Activated CD4-positive, alpha-beta T cell treated with anti-CD3 and anti-CD28 coated beads, Interleukin-2, amount 50 U/mL, for 16 hours (primary cell): ENCODE data around the gene SLC9A1.

ENCODE experiments used
- DNase-seq: peaks from one replicate; pipeline ENCODE4 v3.0.0-alpha.2; 2020

Gene SLC9A1

DNA sequence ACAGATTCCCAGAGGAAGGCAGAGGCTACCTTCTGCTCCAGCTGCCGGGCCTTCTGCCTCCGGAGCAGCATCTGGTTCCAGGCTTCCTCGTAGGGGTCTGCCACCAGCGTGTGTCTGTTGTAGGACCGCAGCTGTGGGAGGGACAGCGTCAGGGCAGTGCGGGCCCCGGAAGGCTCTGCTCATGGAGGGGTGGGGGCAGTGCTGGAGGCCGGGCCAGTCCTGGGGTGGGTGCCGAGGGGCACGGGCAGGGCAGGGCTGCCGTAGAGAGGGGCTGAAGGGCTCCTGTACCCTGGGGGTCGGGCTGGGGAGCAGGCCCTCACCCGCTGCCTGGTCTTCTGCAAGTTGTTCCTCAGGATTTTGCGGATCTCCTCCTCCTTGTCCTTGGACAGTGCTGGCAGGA is 53.2 kb downstream of the SLC9A1 start:
- no peak for DNase-seq

DNA sequence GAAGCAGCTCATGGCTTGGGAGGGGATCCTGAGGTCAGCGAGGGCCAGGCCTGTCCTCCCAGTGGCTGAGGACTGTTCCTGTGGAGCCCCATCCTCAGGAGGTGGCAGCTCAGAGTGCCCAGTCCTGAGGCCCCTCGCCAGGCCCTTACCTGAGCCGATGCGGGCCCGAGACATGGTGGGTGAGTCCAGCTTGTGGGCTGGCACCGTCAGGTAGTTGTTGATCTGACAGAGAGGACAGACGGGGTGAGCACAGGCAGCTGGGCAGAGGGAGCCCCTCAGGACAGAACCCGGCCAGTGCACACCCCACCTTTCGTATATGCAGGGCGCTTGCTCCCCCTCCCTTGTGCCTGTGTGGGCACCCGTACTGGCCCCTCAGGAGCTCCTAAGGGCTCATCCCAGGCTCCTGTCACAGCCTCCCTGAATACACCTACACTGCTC is 53.9 kb downstream of the SLC9A1 start:
- no peak for DNase-seq

DNA sequence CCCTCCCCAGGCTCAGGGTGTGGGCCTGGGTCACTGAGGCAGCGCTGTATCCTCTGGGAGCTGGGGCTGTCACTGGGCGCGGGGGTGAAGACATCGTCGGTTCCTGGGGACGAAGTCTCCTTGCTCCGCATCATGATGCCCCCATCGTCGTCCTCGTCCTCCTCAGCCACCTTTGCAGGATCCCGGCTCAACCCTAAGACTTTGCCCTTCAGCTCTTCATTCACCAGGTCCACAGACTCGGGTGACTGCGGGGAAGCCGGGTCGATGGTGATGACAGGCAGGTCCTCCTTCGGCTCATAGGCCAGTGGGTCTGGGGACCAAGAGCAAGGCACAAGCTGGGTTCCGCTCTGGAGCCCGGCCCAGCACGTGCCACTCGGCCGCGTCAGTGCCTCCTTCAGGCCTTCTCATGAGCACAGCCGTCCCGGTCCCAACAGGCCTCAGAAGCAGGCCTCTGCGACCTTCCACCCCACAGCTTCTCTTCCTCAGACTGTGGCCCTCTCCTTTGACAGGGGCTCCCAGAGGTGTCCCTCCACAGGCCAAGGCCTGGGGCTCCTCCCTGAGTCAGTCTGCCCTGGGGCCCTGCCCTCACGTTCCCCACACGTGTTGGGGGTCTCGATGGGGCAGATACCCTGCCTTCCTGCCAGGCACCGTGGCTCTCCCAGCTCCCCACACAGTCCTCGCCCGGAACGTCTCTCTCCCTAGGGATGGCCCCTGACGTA is 54.4 kb downstream of the SLC9A1 start:
- DNase-seq: no peak

DNA sequence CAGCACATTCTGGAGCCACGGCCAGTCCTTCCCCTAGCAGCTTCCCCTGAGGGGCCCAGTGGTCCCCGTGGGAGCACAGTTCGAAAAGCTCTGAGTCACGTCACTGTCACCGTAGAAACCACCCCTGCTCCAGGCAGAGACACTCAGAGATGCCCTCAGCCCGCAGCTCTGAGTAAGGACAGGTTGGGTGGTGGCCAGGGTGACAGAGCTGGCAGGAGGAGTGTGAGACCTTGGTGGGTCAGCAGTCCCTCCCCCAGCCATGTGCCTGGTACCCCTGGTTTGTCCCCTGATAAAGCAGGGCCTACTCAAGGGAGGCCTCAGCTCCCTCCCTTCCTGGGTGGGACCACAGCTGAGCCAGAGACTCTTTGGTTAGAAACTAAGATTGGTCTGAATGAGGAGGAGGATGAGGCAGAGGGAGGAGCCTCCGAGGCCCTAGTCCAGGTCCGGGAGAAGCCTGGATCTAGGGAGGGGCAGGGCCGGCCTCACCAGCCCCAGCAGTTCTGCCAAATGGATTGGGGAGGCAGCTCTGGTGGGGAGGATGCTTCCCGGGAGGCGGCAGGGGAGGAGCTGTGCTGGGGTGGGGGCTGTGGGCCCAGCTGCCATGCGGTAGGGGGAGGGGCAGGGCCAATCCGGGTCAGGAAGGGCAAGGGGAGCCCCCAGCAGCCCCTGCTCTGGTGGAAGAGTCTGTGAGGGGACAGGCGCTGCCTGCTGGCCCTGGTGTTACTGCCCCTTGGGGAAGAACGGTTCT is 55.2 kb downstream of the SLC9A1 start:
- DNase-seq: peak; percentile 17

DNA sequence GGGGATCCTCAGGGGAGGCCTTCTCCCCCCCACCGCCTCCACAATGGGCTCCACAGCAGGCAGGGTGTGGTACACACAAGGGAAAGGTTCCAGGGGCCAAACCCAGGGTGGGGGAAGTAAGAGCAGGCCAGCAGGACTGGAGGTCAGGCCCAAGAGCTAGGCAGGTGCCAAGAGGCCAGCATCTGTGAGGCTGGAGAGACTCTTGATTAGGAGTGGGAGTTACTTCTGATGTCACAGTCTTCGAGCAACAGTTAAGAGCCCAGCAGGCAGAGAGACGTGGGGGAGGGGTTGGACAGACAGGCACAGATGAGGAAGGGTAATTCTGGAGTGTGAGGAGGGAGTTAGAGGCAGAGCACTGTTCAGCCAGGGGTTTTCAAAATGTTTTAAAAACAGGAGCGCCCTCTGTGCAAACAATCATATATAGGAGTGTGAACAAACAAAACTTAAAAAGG is 55.8 kb downstream of the SLC9A1 start:
- DNase-seq: no peak

DNA sequence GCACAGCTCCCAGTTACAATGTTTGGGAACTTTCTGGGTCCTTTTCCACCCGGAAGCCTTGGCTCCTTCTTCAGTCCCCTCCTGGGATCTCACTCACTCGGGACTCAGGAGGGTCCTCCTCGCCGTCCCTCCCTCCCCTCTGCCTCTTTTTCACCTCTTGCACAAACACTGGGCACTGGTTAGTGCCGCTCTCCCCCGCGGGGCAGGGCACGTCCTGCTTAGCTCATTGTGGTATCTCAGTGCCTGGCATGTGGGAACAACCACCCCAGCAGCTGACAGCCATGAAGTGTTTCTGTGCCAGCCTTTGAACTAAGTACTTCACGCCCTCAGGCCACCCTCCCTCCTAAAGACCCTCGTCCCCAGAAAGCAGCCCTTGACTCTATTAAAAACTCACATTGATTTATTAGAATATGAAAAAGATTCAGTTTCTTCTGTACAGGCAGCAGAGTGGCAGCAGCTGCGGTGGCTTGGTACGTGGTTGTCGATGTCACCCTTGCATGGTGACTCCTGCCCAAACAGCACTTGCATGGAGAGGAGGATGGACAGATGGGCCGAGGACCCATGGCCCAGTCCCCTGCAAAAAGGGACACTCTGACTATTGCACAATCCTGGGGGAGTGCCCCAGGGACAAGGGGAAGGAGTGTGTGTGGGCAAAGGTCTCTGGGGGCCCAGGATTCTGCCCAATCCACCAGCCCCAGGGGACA is 56.3 kb downstream of the SLC9A1 start:
- no peak for DNase-seq

DNA sequence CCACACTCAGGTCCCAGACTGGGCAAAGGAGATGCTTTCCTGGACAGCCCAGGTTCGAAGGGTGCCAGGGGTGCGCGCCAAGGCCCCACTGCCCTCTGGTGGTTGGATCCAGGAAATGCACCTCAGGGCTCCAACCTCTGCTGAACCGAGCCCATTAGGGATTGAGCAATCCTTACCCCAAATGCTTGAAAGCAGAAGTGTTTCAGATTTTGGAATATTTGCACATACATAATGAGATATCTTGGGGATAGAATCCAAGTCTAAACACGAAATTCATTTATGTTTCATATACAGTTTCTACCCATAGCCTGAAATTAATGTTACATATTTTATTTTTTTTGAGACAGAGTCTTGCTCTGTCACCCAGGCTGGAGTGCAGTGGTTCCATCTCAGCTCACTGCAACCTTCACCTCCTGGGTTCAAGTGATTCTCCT is 57.4 kb downstream of the SLC9A1 start:
- DNase-seq: peak; percentile 80

DNA sequence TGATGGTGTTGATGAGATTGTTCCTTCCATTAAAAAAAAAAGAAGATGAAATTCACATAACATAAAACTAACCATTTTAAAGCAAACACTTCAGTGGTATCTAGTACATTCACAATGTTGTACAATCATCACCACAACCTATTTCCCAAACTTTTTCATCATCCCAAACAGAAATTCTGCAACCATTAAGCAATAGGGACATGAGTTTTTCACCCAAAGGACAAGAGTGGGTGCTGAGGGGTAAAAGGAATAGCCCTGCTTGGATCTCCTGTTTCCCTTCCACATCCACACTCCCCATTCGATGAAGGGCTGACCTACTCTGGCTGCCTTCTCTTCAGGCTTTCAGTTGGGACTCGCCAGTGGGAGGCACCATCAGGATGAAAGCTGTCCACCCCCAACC is 59.3 kb downstream of the SLC9A1 start:
- no peak for DNase-seq

DNA sequence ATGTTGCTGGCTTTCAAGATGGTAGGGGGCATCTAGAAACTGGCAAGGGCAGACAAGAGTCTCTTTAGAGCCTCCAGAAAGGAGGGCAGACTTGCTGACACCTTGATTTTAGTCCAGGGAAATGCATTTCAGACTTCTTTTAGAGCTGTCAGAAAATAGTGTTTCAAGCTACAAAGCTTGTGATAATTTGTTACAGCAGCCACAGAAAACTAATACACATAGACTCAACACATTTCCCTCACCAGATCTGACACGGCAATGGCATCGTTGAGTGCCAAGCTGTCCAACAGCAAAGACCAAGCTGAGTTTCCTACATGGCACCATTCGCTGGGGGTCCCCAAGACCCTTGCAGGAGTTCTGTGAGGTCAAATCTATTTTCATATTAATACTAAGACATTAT is 62.0 kb downstream of the SLC9A1 start:
- no peak for DNase-seq

DNA sequence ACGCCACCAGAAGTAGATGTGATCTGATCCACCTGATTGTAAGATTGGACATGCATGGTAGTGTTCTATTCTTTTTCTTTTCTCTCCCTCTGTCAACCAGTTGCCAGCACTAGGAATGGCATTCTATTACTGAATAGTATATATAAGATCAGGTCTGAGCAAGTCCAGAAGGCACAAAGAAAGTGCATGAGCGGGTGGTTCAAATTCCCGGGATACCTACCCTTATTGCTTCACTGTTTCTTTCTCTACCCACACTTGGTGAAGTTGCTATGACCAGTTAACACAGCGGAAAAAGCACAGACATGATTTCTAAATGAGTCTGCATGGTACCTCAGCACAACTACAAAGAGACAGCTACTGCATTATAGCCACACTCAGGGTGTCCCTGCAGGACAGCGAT is 64.0 kb downstream of the SLC9A1 start:
- no peak for DNase-seq

DNA sequence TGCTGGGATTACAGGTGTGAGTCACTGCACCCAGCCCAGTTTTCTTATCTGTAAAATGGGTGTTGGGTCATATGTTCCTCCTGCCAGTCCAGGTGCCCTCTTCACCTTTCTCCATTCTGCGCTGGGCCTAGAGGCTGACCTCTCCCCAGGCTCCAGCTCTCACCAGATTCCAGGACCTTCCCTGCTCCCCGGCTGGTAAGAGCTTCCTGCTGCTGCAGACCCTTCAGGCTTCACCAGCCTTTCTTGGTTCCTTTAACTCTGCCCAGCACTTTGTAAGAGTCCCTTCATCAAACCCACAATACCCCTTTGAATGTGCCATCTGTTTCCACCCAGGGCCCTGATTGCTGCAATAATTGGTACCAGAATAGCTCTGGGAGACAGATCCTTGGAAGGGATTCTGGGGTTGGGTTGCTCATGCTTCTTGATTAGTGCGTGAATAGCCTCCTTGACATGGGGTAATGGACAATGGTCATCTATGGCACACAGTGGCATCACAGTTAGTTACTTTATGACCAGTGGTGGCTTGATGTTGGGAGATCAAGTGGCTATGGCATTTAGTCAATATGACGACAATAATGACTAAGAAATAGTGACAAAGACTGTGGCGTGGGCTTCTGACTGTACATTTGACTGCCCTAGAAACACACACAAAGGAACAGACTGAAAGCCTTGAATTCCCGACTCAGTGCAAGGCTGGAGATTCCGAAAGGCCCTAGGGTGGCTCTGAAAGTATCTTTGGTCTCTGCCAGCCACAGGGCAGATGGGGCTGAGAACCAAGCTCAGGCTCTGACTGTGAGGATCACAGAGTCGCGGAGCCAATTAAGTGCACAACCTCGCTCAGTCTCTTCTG is 67.3 kb downstream of the SLC9A1 start:
- DNase-seq: no peak

DNA sequence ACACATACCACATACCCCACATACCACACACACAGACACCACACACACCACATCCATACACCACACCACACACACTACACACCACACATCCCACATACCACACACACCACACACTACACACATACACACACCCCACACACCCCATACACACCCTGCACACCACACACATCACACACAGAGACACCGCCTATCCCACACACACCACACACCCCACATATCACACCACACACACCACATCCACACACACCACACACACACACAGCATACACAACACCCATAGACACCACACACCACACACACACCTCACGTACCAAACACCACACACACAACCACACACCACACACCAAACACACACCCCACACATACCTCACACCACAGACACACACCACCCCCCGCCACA is 68.3 kb downstream of the SLC9A1 start:
- DNase-seq: no peak

DNA sequence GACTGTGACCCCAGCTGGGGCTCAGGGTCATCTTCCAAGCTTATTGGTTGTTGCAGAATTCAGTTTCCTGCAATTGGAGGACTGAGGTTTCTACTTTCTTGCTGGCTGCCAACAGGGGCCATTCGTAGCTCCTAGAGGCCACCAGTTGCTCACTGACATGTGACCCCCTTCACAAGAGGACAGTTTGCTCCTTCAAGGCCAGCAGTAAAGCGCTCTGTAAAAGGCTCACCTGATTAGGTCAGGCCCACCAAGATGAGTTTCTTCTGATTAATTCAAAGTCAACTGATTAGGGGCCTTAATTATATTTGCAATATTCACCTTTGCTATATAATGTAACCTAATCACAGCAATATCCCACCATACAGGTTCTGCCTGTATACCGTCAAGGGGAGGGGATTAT is 68.9 kb downstream of the SLC9A1 start:
- no peak for DNase-seq

DNA sequence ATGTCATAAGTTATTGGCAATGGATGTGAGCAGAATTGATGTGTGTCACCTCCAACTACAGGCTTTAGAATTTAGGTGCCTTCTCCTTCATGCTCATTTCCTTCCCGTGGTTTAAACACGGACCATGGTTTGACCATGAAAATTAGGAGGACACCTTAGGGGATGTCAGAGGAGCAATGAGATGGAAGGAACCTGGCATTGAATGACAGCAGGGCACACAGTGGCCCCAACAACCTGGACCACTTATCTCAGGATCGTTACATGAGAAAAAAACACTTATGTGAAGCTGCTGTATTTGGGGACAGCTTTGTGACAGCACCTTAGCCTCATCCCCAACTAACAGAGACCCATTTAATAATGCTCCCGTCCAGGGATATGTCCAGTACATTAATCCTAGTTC is 70.8 kb downstream of the SLC9A1 start:
- DNase-seq: no peak

DNA sequence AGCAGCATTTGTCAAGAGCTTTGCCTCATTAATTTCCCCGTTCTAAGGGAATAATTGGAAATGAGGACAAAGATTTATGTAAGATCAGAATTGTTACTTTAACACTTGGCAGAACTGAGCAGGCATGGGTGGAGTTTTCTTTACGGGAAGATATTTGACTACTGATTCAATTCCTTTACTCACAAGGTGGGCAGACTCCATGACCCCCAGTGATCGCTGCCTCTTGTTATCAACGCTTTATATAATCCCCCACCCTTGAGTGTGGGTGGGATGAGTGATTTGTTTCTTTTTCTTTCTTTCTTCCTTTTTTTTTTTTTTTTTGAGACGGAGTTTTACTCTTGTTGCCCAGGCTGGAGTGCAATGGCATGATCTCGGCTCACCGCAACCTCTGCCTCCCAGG is 77.0 kb downstream of the SLC9A1 start:
- DNase-seq: no peak

DNA sequence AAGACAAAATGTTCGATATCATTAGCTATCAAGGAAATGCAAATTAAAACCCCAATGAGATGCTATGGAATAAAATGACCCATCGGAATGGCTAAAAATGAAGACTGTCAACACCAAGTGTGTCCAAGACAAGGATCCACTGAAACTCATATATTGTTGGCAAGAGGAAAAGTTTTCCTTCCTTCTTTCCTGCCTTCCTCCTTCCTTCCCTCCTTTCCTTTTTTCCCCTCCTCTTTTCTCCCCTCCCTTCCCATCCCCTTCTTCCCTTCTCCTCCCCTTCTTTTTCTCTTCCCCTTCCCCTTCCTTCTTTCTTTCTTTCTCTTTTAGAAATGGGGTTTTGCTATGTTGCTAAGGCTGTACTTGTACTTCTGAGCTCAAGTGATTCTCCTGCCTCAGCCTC is 78.1 kb downstream of the SLC9A1 start:
- DNase-seq: no peak

DNA sequence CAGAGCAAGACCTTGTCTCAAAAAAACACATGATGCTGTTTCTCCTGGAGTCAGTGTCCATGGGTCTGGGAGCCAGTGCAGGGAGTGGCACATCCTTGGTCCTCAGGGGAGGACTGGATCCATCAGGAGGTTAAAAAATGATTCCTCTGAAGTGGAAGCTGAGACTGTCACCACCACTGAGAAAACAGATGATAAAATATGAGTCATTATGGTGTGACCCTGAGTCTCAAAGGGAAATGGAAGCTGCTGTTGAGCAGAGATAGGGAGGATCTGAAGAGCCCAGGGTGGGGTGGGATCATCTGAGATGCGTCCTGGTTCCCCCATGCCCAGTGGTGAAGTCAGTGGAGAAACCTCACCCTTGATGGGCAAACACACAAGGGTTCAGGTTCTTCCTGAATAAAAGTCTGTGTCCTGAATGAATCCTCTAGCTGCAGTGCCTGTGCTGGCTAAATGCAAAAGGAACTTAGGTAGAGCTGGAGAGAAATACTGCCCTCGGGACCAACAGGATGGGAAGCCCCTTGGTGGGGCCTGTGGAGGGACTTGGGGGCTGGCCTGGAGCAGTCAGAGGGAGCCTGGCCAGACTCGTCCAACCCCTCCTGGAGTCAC is 80.6 kb downstream of the SLC9A1 start:
- DNase-seq: no peak

DNA sequence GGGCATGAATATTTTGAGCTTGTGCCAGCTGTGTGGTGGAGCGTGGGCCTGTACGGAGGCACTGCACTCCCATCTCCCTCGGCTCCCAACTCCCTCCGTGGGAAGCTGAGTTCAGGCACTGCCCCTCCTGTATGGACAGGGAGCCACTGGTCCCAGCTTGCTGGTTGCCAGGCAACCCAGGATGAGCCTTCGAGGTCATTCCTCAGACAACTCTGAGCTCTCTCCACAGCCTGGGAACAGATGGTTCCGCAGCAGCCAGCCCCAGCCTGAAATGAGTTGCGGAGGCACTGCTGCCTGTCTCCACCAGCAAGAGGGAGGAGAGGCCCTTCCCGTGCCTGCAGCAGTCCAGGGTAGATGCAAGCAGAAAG is 83.9 kb downstream of the SLC9A1 start:
- no peak for DNase-seq

DNA sequence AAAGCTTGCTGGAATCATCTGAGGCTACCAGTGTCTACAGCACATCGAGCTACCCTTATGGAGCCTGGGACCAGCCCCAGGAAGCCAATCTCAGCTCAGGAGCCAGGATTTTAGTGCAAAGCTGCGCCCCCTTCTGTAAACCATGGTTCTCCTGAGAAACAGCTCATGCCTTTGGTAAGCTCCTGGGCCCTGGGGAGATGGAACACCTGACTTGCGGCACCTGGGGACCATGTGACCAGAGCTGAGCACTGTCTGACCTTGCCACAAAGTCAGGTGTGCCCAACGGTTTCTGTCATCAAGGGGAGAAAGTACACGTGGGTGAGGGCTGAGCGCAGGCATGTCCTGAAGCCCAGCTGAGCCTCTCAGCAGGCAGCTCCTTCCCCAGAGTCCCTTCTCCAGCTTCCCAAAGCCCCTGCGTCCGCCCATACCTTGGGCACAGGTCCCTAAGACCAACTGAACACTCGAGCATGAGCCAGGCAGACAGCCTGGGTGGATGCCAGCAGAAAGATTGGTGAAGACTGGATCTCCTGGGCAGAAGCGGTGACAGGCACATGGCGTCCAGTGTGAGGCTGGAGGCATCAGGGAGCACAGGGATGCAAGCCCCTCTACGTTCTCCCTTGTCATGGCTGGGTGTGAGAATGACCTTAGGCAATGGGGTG is 84.4 kb downstream of the SLC9A1 start:
- DNase-seq: no peak

DNA sequence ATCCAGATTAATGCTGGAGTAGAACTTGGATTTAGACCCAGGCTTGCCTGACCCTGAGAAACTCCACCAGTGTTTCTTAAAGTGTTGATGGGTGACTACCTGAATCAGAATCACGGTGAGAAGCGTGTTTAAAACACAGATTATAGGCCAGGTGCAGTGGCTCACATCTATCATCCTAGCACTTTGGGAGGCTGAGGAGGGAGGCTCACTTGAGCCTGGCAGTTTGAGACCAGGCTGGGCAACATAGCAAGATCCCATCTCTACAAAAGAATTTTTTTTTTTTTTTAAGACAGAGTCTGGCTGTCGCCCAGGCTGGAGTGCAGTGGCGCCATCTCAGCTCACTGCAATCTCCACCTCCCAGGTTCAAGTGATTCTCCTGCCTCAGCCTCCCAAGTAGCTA is 86.0 kb downstream of the SLC9A1 start:
- no peak for DNase-seq

DNA sequence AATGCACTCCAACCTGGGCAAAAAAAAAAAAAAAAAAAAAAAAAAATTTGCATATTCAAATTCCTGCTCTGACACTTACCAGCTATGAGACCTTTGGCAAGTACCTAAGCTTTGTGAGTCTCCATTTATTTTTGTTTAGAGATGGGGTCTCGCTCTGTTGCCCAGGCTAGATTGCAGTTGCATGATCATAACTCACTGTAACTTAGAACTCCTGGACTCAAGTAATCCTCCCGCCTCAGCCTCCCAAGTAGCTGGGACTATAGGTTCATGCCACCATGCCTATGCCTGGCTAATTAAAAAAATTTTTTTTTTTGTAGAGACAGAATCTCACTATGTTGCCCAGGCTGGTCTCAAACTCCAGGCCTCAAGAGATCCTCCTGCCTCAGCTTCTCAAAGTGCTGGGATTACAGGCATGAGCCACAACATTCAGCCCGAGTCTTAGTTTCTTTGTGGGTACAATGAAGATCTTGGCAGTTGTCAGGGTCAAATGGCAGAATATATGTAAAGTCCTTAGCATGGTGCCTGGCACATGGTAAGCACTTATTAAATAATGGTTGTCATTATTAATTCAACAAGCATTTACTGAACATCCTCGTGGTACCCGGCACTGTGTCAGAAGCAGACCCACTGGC is 88.8 kb downstream of the SLC9A1 start:
- no peak for DNase-seq

DNA sequence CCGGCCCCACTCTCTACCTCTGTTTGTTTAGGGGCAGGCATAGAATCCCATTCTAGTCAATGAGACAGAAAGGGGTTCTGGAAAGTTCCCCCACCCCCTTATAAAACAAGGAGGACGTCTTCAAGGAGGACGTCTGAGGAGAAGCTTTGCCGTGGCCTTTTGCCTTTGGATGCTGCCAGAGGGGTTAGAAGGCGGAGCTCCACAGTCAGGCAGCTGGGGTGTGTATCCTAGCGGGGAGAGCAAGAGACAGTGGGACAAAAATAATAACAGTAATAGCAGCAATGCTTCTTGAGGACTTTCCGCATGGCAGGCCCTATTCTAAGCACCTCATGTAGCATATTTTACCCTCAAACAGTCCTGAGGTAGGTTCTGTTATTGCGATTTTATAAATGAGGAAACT is 94.0 kb downstream of the SLC9A1 start:
- DNase-seq: no peak
